Mesenchymal stem cell (in vitro differentiated cells and primary cell): ENCODE data around the gene PIP5K1B.

Experiments used
- DNase-seq: peaks from one replicate; pipeline ENCODE4 v3.0.0-alpha.2; 2013
- H2AFZ ChIP-seq: one replicate; pipeline ENCODE4 v1.6.1; 2013; ENCODE audit warnings: low read depth, mild to moderate bottlenecking, control low read depth, inconsistent platforms, low read length, moderate library complexity
- H2AK5ac ChIP-seq: 2 replicates; pipeline ENCODE4 v1.6.1; 2013; ENCODE audit warnings: low read length, moderate library complexity, mild to moderate bottlenecking, inconsistent platforms; ENCODE audit not compliant: severe bottlenecking
- H2BK120ac ChIP-seq: one replicate; pipeline ENCODE4 v1.6.1; 2013; ENCODE audit warnings: low read depth, mild to moderate bottlenecking, inconsistent platforms, low read length, moderate library complexity
- H2BK12ac ChIP-seq, 2 experiments: one replicate each; pipeline ENCODE4 v1.6.1; 2013; ENCODE audit warnings: inconsistent platforms in 2 of 2, low read length in 2 of 2, mild to moderate bottlenecking in 2 of 2, moderate library complexity in 2 of 2, control low read depth in 1 of 2
- H2BK15ac ChIP-seq: one replicate; pipeline ENCODE4 v1.6.1; 2013; ENCODE audit warnings: mild to moderate bottlenecking, low read depth, inconsistent platforms; ENCODE audit not compliant: poor library complexity, severe bottlenecking
- H2BK5ac ChIP-seq: 2 replicates; pipeline ENCODE4 v1.6.1; 2013; ENCODE audit warnings: low read depth, mild to moderate bottlenecking, low read length, control low read depth, inconsistent platforms; ENCODE audit not compliant: poor library complexity, severe bottlenecking
- H3K14ac ChIP-seq, 2 experiments: one replicate each; pipeline ENCODE4 v1.6.1; 2013; ENCODE audit warnings: inconsistent platforms in 2 of 2, low read length in 2 of 2, control low read depth in 1 of 2, mild to moderate bottlenecking in 1 of 2, moderate library complexity in 1 of 2
- H3K18ac ChIP-seq, 2 experiments: one replicate each; pipeline ENCODE4 v1.6.1; 2013; ENCODE audit warnings: inconsistent platforms in 2 of 2, low read length in 2 of 2, control low read depth in 1 of 2, low read depth in 1 of 2, mild to moderate bottlenecking in 1 of 2
- H3K23ac ChIP-seq, 2 experiments: one replicate each; pipeline ENCODE4 v1.6.1; 2013; ENCODE audit warnings: inconsistent platforms in 2 of 2, low read length in 2 of 2, mild to moderate bottlenecking in 2 of 2, moderate library complexity in 2 of 2, control low read depth in 1 of 2
- H3K27ac ChIP-seq: 2 replicates; pipeline ENCODE4 v1.5.1; 2013; ENCODE audit warnings: mild to moderate bottlenecking, moderate library complexity, low read length, control low read depth, inconsistent platforms; ENCODE audit not compliant: poor library complexity, severe bottlenecking
- H3K27me3 ChIP-seq, 2 experiments: 2 replicates each; pipeline versions ENCODE4 v1.6.1 to v1.7.0; 2013; ENCODE audit warnings: low read length in 2 of 2, mild to moderate bottlenecking in 2 of 2, moderate library complexity in 2 of 2, control low read depth in 1 of 2, inconsistent platforms in 1 of 2; ENCODE audit not compliant: control insufficient read depth in 1 of 2, insufficient read depth in 1 of 2
- H3K36me3 ChIP-seq, 2 experiments: 2 replicates each; pipeline versions ENCODE4 v1.6.1 to v1.7.0; 2013; ENCODE audit warnings: low read length in 2 of 2, control low read depth in 1 of 2, inconsistent platforms in 1 of 2, low read depth in 1 of 2, mild to moderate bottlenecking in 1 of 2; ENCODE audit not compliant: insufficient read depth in 2 of 2, control insufficient read depth in 1 of 2
- H3K4ac ChIP-seq, 2 experiments: one replicate each; pipeline ENCODE4 v1.6.1; 2013; ENCODE audit warnings: inconsistent platforms in 2 of 2, low read length in 2 of 2, mild to moderate bottlenecking in 2 of 2, moderate library complexity in 2 of 2, control low read depth in 1 of 2, low read depth in 1 of 2
- H3K4me1 ChIP-seq: 2 replicates; pipeline ENCODE4 v1.6.1; 2013; ENCODE audit warnings: low read depth, low read length, control low read depth; ENCODE audit not compliant: control insufficient read depth, insufficient read depth
- H3K4me2 ChIP-seq: 2 replicates; pipeline ENCODE4 v1.6.1; 2013; ENCODE audit warnings: low read length, mild to moderate bottlenecking, inconsistent platforms; ENCODE audit not compliant: poor library complexity, severe bottlenecking
- H3K4me3 ChIP-seq, 2 experiments: 2 replicates each; pipeline versions ENCODE4 v1.5.1 to v1.7.0; 2013; ENCODE audit warnings: low read length in 2 of 2, mild to moderate bottlenecking in 2 of 2, control low read depth in 1 of 2, low read depth in 1 of 2; ENCODE audit not compliant: insufficient read depth in 1 of 2
- H3K79me1 ChIP-seq: replicated peaks from 2 replicates; pipeline ENCODE4 v1.6.1; 2013; ENCODE audit warnings: mild to moderate bottlenecking, control low read depth, low read length, inconsistent platforms; ENCODE audit not compliant: poor library complexity, severe bottlenecking
- H3K9ac ChIP-seq: 2 replicates; pipeline ENCODE4 v1.7.0; 2013; ENCODE audit warnings: mild to moderate bottlenecking, low read length, moderate library complexity
- H3K9me3 ChIP-seq: 2 replicates; pipeline ENCODE4 v1.7.0; 2013; ENCODE audit warnings: mild to moderate bottlenecking, low read length; ENCODE audit not compliant: control insufficient read depth
- H4K8ac ChIP-seq: one replicate; pipeline ENCODE4 v1.6.1; 2013; ENCODE audit warnings: inconsistent platforms, mild to moderate bottlenecking, low read length, moderate library complexity
- H4K91ac ChIP-seq: one replicate; pipeline ENCODE4 v1.6.1; 2013; ENCODE audit warnings: mild to moderate bottlenecking, low read length, inconsistent platforms
- WGBS: methylation state at CpG from one replicate; pipeline ENCODE4 v1.1.7; 2013; ENCODE audit warnings: mixed read lengths; 5-methylcytosine and 5-hydroxymethylcytosine counted together

PIP5K1B gene

DNA sequence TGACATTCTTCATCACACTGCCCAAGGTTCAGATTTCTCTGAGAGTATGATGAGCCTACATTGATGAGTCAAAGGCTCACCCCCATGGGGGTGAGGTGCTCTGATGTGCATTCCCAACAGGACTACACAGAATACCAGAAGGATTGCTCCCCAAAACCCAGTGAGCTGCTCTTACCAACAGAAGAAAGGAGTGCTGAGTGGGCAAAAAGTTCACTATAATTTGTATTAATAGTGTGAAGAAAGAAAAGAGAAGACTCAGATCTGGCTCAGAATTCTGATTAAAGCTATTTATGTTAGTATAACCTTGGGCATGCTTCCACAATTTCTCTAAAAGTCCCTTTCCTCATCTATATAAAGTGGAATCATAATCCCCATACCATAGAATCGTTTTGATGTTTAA is 262.8 kb downstream of the PIP5K1B start:
- H3K36me3 ChIP-seq, result no peaks in the 10 kb centered on the region
- H3K9ac ChIP-seq, result no peak overlapping the region
- H3K9me3 ChIP-seq, result no peaks in the 10 kb centered on the region
- H2BK15ac ChIP-seq, result no peak overlapping the region
- peaks cover 4 to 9% of the 10 kb centered on the region in 2 experiments for H3K27me3 ChIP-seq
- no peak for DNase-seq
- no peak overlapping the region for H3K4me3 ChIP-seq
- no peak overlapping the region for H4K91ac ChIP-seq
- WGBS, result 85% methylated on average over 1 of the region's 1 CpG
- no peak overlapping the region for H2BK5ac ChIP-seq
- H3K79me1 ChIP-seq, result no peaks in the 10 kb centered on the region
- no peak overlapping the region for H3K23ac ChIP-seq
- H3K4me2 ChIP-seq, result no peak overlapping the region
- H3K18ac ChIP-seq, result no peak overlapping the region
- H3K4ac ChIP-seq, result peak overlapping the region in 1 of 2 experiments; percentile 73
- no peak overlapping the region for H3K14ac ChIP-seq
- no peak overlapping the region for H4K8ac ChIP-seq
- H3K27ac ChIP-seq, result no peak overlapping the region
- H2AFZ ChIP-seq, result no peak overlapping the region
- H3K4me1 ChIP-seq, result no peaks in the 10 kb centered on the region
- H2AK5ac ChIP-seq, result no peak overlapping the region
- H2BK120ac ChIP-seq, result no peak overlapping the region
- H2BK12ac ChIP-seq, result no peak overlapping the region

DNA sequence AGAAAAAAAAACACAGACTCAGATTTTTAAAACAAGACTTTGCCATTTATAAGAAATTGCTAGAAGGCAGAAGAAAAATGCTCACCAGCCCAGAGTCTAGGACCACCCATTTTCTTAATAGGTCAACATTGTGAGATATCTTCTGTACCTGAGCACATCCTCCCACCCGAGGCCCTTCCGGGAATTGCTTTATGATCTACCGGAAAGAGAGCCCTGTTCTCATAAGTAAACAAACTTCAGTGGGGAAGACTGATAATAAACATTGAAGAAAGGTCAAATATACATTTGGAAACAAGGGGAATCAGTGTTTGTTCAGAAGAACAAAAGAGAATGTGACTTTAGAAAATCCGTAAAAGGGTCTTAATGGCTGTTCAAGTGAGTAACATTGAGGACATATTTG is 264.5 kb downstream of the PIP5K1B start:
- H2BK15ac ChIP-seq, result no peak overlapping the region
- H3K18ac ChIP-seq, result no peak overlapping the region
- no peak overlapping the region for H3K27ac ChIP-seq
- H2AFZ ChIP-seq, result no peak overlapping the region
- H3K14ac ChIP-seq, result no peak overlapping the region
- 29% methylated on average over 2 of the region's 4 CpGs for WGBS
- no peak overlapping the region for H3K23ac ChIP-seq
- no peak overlapping the region for H3K4me2 ChIP-seq
- no peaks in the 10 kb centered on the region for H3K4me1 ChIP-seq
- H2BK120ac ChIP-seq, result no peak overlapping the region
- DNase-seq, result peak; percentile 15
- H3K9ac ChIP-seq, result no peak overlapping the region
- H2AK5ac ChIP-seq, result no peak overlapping the region
- H2BK5ac ChIP-seq, result no peak overlapping the region
- no peak overlapping the region for H3K4ac ChIP-seq
- no peaks in the 10 kb centered on the region for H3K9me3 ChIP-seq
- no peak overlapping the region for H3K4me3 ChIP-seq
- H3K79me1 ChIP-seq, result no peaks in the 10 kb centered on the region
- H3K27me3 ChIP-seq, result peaks cover 0 to 4% of the 10 kb centered on the region in 2 experiments
- H2BK12ac ChIP-seq, result no peak overlapping the region
- H3K36me3 ChIP-seq, result no peaks in the 10 kb centered on the region
- no peak overlapping the region for H4K8ac ChIP-seq
- H4K91ac ChIP-seq, result no peak overlapping the region

DNA sequence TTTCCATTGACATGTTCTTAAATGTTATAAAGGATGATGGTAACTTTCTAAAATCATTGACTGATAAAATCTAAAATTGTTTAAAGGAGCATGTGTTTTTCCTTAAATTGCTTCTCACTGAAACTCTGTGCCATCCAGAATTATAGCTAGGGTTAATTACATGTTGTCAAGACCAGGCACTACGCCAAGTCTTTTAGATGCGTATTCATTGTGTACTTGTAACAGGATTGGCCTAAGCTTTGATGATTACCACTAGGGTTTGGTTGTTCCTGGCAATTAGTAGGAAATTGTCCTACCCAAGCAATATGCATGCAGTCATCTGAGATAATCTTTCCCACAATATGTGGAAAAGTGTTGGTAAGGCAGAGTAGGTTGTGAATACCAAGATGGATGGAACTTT is 265.1 kb downstream of the PIP5K1B start:
- DNase-seq, result peak; percentile 17
- H3K27ac ChIP-seq, result no peak overlapping the region
- H2BK15ac ChIP-seq, result no peak overlapping the region
- no peak overlapping the region for H3K4me2 ChIP-seq
- no peaks in the 10 kb centered on the region for H3K9me3 ChIP-seq
- no peaks in the 10 kb centered on the region for H3K4me1 ChIP-seq
- no peak overlapping the region for H2BK5ac ChIP-seq
- no peak overlapping the region for H3K23ac ChIP-seq
- no peak overlapping the region for H3K14ac ChIP-seq
- H2BK12ac ChIP-seq, result no peak overlapping the region
- no peak overlapping the region for H2AFZ ChIP-seq
- no peaks in the 10 kb centered on the region for H3K36me3 ChIP-seq
- no peaks in the 10 kb centered on the region for H3K79me1 ChIP-seq
- H2AK5ac ChIP-seq, result no peak overlapping the region
- 77% methylated on average over 2 of the region's 2 CpGs for WGBS
- no peak overlapping the region for H3K4me3 ChIP-seq
- no peak overlapping the region for H3K9ac ChIP-seq
- no peak overlapping the region for H3K4ac ChIP-seq
- no peak overlapping the region for H2BK120ac ChIP-seq
- peak overlapping the region in 1 of 2 experiments; percentile 45 for H3K18ac ChIP-seq
- no peak overlapping the region for H4K91ac ChIP-seq
- no peak overlapping the region for H4K8ac ChIP-seq
- peaks cover 0 to 4% of the 10 kb centered on the region in 2 experiments for H3K27me3 ChIP-seq

DNA sequence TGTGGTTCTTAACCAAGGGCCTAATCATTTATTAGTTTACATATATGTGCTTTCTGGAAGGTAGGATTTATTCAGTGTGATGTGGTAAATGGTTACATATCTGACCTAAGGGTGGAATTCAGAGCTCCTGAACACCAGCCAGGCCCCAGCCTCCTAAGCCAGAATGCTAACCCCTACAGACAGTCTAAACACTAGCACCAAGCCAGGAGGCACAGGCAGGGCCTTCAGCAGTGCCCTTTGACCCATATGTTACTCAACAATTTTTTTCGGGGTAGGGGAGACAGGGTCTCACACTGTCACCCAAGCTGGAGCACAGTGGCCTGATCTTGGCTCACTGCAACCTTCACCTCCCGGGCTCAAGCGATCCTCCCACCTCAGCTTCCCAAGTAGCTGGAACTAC is 268.6 kb downstream of the PIP5K1B start:
- H3K36me3 ChIP-seq, result no peaks in the 10 kb centered on the region
- no peak overlapping the region for H3K4me2 ChIP-seq
- no peaks in the 10 kb centered on the region for H3K79me1 ChIP-seq
- H4K91ac ChIP-seq, result no peak overlapping the region
- H2BK5ac ChIP-seq, result no peak overlapping the region
- H3K14ac ChIP-seq, result no peak overlapping the region
- no peak overlapping the region for H3K23ac ChIP-seq
- no peaks in the 10 kb centered on the region for H3K4me1 ChIP-seq
- H2BK120ac ChIP-seq, result no peak overlapping the region
- WGBS, result 93% methylated on average over 3 of the region's 3 CpGs
- H2BK15ac ChIP-seq, result no peak overlapping the region
- no peak overlapping the region for H3K4ac ChIP-seq
- no peak overlapping the region for H2BK12ac ChIP-seq
- H4K8ac ChIP-seq, result no peak overlapping the region
- no peak overlapping the region for H3K4me3 ChIP-seq
- H3K27ac ChIP-seq, result no peak overlapping the region
- no peaks in the 10 kb centered on the region for H3K9me3 ChIP-seq
- peak overlapping the region in 1 of 2 experiments; percentile 18 for H3K18ac ChIP-seq
- H3K27me3 ChIP-seq, result no peaks in the 10 kb centered on the region
- H3K9ac ChIP-seq, result no peak overlapping the region
- no peak overlapping the region for H2AFZ ChIP-seq
- no peak for DNase-seq
- no peak overlapping the region for H2AK5ac ChIP-seq
